HepG2 (cell line): ENCODE results near the gene TMEM38A. TPM values are rescaled to one million over a fixed set of nuclear protein-coding genes. Genes with fewer than 3 reads are reported as not detected.

Experiments used
- CC2D1A ChIP-seq: sonication (generic); formaldehyde crosslinking; IDR thresholded peaks from 2 replicates; pipeline ENCODE4 v1.8.1; 2023; ENCODE audit warnings: mild to moderate bottlenecking, missing genetic modification reagents
- GLMP ChIP-seq: sonication (generic); formaldehyde crosslinking; IDR thresholded peaks from 2 replicates; pipeline ENCODE4 v1.9.0; 2021; ENCODE audit warnings: missing genetic modification reagents, mild to moderate bottlenecking, borderline replicate concordance
- HMGXB3 ChIP-seq: sonication (generic); formaldehyde crosslinking; IDR thresholded peaks from 2 replicates; pipeline ENCODE4 v1.4.0; 2020; ENCODE audit warnings: missing genetic modification reagents, borderline replicate concordance
- KAT8 ChIP-seq: IDR thresholded peaks from 2 replicates; pipeline ENCODE4 v1.6.1; 2016; ENCODE audit warnings: missing genetic modification reagents, missing compliant biosample characterization
- MATR3 ChIP-seq: sonication (generic); formaldehyde crosslinking; IDR thresholded peaks from 2 replicates; pipeline ENCODE4 v1.4.0; 2020; ENCODE audit warnings: missing genetic modification reagents
- MEIS2 ChIP-seq: sonication (generic); formaldehyde crosslinking; IDR thresholded peaks from 2 replicates; pipeline ENCODE4 v1.9.0; 2021; ENCODE audit warnings: mild to moderate bottlenecking, missing genetic modification reagents
- PAX8 ChIP-seq: sonication (generic); formaldehyde crosslinking; IDR thresholded peaks from 2 replicates; pipeline ENCODE4 v1.8.0; 2022; ENCODE audit warnings: mild to moderate bottlenecking, missing genetic modification reagents, borderline replicate concordance
- PHF20 ChIP-seq: sonication (generic); formaldehyde crosslinking; IDR thresholded peaks from 2 replicates; pipeline ENCODE4 v1.5.0; 2020; ENCODE audit warnings: mild to moderate bottlenecking, missing genetic modification reagents
- PRDM4 ChIP-seq: sonication (generic); formaldehyde crosslinking; IDR thresholded peaks from 2 replicates; pipeline ENCODE4 v1.9.0; 2021; ENCODE audit warnings: missing genetic modification reagents, borderline replicate concordance
- RELA ChIP-seq: sonication (generic); formaldehyde crosslinking; IDR thresholded peaks from 2 replicates; pipeline ENCODE4 v1.4.0; 2020; ENCODE audit warnings: missing genetic modification reagents
- SETDB1 ChIP-seq: sonication (generic); formaldehyde crosslinking; IDR thresholded peaks from 2 replicates; pipeline ENCODE4 v1.5.1; 2020; ENCODE audit warnings: missing genetic modification reagents, mild to moderate bottlenecking, borderline replicate concordance
- SMAD1 ChIP-seq: sonication (generic); formaldehyde crosslinking; IDR thresholded peaks from 2 replicates; pipeline ENCODE4 v1.4.0; 2020; ENCODE audit warnings: missing genetic modification reagents, low read depth, mild to moderate bottlenecking, borderline replicate concordance
- TEAD2 ChIP-seq: sonication (generic); formaldehyde crosslinking; IDR thresholded peaks from 2 replicates; pipeline ENCODE4 v1.9.0; 2021; ENCODE audit warnings: missing genetic modification reagents
- TFAP4 ChIP-seq: sonication (generic); IDR thresholded peaks from 2 replicates; pipeline ENCODE4 v1.6.1; 2016; ENCODE audit warnings: low read depth, borderline replicate concordance
- ZMAT3 ChIP-seq: sonication (generic); formaldehyde crosslinking; conservative IDR thresholded peaks from 2 replicates; pipeline ENCODE4 v1.7.0; 2021; ENCODE audit warnings: missing genetic modification reagents
- ZNF34 ChIP-seq: sonication (generic); formaldehyde crosslinking; IDR thresholded peaks from 2 replicates; pipeline ENCODE4 v1.4.0; 2020; ENCODE audit warnings: mild to moderate bottlenecking, missing genetic modification reagents, borderline replicate concordance
- ZNF703 ChIP-seq: sonication (generic); formaldehyde crosslinking; IDR thresholded peaks from 2 replicates; pipeline ENCODE4 v1.5.1; 2020; ENCODE audit warnings: missing genetic modification reagents, mild to moderate bottlenecking, moderate library complexity, borderline replicate concordance
- ZNF766 ChIP-seq: sonication (generic); formaldehyde crosslinking; IDR thresholded peaks from 2 replicates; pipeline ENCODE4 v1.5.0; 2020; ENCODE audit warnings: missing genetic modification reagents, borderline replicate concordance
- ZNF776 ChIP-seq: sonication (generic); formaldehyde crosslinking; IDR thresholded peaks from 2 replicates; pipeline ENCODE4 v1.4.0; 2020; ENCODE audit warnings: mild to moderate bottlenecking, missing genetic modification reagents
- ZSCAN9 ChIP-seq: IDR thresholded peaks from 2 replicates; pipeline ENCODE4 v1.6.1; 2016; ENCODE audit warnings: borderline replicate concordance
- polyA plus RNA-seq, 8 experiments: library from polyadenylated mRNA; depleted of rRNA in 3 of 8; stranded (reverse) in 7 of 8; unstranded in 1 of 8; fragments of >200 nt; fragmentation: Illumina TruSeq in 4 of 8; extraction: Trizol in 4 of 8; gene quantifications; 2 replicates each; pipeline versions ENCODE4 v1.2.1 to v1.2.3, GENCODE V29; 2011 to 2016; ENCODE audit warnings: low read depth in 4 of 8, missing spikeins in 1 of 8, mixed read lengths in 1 of 8; ENCODE audit not compliant: insufficient read depth in 1 of 8
- total RNA-seq, 5 experiments: library from RNA; depleted of rRNA; stranded (reverse); fragments of >200 nt; fragmentation: Illumina TruSeq; extraction: Trizol; gene quantifications; 2 replicates each; pipeline ENCODE4 v1.2.3, GENCODE V29; 2016; ENCODE audit warnings: low read depth in 1 of 5

TMEM38A gene
- total and polyA plus RNA-seq, 2 of the 13 experiments (the other 11 are each of a cell fraction or from before 2014, with no cell fraction given), result 4.8 to 6.8 TPM

- no peak for TF ChIP-seq RELA (CRISPR knock-in tag)
- peak; percentile 55; the same call in 1 of the 2 replicates for TF ChIP-seq SMAD1
- peak; percentile 85; the same call in 1 of the 2 replicates for TF ChIP-seq ZSCAN9 (CRISPR knock-in tag)
- TF ChIP-seq CC2D1A (CRISPR knock-in tag), result no peak
- no peak for TF ChIP-seq SETDB1
- peak; percentile 90 for TF ChIP-seq PHF20 (CRISPR knock-in tag)
- TF ChIP-seq GLMP (CRISPR knock-in tag), result no peak
- TF ChIP-seq TEAD2 (CRISPR knock-in tag), result no peak
- no peak for TF ChIP-seq ZMAT3 (CRISPR knock-in tag)
- peak; percentile 98 for TF ChIP-seq KAT8 (CRISPR knock-in tag)
- TF ChIP-seq MEIS2 (CRISPR knock-in tag), result no peak
- TF ChIP-seq ZNF776, result no peak; the same call in 1 of the 2 replicates
- no peak for TF ChIP-seq TFAP4
- TF ChIP-seq PRDM4 (CRISPR knock-in tag), result no peak
- no peak for TF ChIP-seq MATR3 (CRISPR knock-in tag)
- peak; percentile 62; the same call in 1 of the 2 replicates for TF ChIP-seq ZNF766 (CRISPR knock-in tag)
- no peak for TF ChIP-seq ZNF703 (CRISPR knock-in tag)
- TF ChIP-seq PAX8 (CRISPR knock-in tag), result no peak
- peak; percentile 56; the same call in 1 of the 2 replicates for TF ChIP-seq HMGXB3
- 0 out of 2 replicates have a peak, but pooled peaks have one; percentile 27 for TF ChIP-seq ZNF34 (CRISPR knock-in tag)
These were observed 869 bp upstream of the TMEM38A start, which contains the start of gene SMIM7 (continued) for GRCh38 chr19:16659832-16660708.
